Muscle of back (tissue), 11 donors: ENCODE data around the gene SLFN12L. TPM values are rescaled to one million over a fixed set of nuclear protein-coding genes. Genes with fewer than 3 reads are reported as not detected.

ENCODE experiments used
- DNase-seq, 3 donors: peaks; one replicate each; pipeline versions ENCODE4 v3.0.0 to v3.0.0-alpha.2; 2013
- polyA plus RNA-seq, 10 donors: library from polyadenylated mRNA; unstranded; fragments of 120-200 nt; gene quantifications; one replicate each; pipeline ENCODE4 v1.2.1, GENCODE V29; 2013; ENCODE audit not compliant: insufficient read length in 10 of 10

SLFN12L gene
- polyA plus RNA-seq, 10 donors: 0.05 to 3.6 (median 0.32) TPM; not detected in 3

- peak; percentile 87 to 98 (median 89) for DNase-seq
These were observed 104.2 kb downstream of the SLFN12L start for GRCh38 chr17:35433075-35433894.

DNA sequence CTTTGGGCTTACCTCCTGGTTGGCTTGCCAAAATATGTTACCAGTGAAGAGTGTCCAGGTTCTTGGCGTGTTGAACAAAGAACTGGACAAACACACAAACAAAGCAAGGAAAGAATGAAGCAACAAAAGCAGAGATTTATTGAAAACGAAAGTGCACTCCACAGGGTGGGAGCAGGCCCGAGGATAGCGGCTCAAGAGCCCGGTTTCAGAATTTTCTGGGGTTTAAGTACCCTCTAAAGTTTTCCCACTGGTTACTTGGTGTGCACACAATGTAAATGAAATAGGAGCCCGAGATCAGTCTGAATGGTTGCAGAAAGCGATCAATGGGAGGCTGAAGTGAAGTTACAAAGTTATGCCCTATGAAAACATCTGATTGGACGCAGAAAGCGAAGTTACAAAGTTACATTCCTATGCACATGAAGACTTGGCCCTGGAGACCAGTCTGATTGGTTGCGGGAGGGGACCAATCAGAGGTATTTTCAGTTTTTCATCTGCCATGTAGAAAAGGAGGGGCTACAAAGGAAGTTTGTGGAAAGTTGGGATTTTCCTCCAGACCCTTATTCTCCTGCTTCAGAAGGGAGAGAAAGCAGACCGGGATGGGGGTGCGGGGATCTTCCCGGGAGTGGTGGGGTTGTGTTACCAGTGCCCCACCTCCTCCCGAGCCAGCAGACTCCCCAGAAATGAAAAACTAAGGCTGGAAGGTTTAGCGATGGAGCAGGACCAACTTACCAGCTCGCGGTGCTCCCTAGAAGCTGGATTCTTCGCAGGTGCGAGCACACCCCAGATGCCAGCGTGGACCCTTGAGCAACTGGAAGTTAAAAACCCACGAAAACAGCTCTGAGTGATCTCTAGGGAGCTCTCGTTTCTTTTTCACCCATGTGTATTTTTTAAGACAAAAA, 105.1 kb downstream of the SLFN12L start, which contains the start of gene SLFN12:
TSS of gene SLFN12 (minus strand) at position 325 of the 899 bp plus-strand sequence. CDS start 9,472 bp downstream, outside the sequence.
- peak; percentile 93 to 94 (median 94) for DNase-seq

DNA sequence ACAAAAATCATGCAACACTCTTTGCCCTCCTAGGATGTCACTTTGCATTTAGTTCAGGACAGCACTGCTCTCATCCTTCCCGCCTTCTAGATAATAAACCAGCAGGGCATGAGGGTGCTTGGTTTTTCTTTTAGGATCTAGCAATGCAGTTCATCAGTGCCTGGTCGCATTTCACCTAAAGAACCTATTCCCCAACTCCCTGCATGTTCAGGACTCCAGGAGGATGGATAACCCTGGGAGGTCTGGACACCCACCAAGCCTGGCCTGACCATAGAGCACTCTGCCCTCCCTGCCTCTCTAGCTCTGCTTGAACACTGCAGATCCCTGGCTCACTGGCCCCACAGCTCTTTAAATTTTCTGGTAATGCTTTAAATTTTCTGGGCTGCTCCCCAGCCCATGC, 107.8 kb downstream of the SLFN12L start:
- no peak for DNase-seq

GRCh38 chr17:35428229-35428628, 109.2 kb downstream of the SLFN12L start:
- DNase-seq: no peak

DNA sequence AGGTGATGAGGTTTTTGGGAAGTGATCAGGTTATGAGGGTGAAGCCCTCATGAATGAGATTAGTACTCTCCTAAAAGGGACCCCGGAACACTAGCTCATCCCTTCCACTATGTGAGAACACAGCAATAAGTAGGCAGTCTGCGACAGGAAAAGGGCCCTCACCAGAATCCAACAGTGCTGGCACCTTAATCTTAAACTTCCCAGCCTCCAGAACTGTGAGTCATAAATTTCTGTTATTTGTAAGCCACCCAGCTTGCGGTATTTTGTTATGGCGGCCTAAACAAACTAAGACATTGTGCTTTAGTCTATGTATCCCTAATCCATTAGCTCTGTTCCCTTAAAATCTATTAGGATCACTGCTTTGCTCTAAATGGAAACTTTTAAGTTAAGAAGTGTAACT, 113.7 kb downstream of the SLFN12L start:
- no peak for DNase-seq

Other genes starting within 250 kb of the SLFN12L start
- 10 to 100 TPM in 7 of 10 donors, 1 to 10 TPM in 3; 7.5 to 19.9 (median 14.2) TPM for gene SLFN11, start 164.1 kb downstream of the SLFN12L start, polyA plus RNA-seq
- gene SLFN12, start 105.2 kb downstream of the SLFN12L start, polyA plus RNA-seq: 1 to 10 TPM; 4.6 to 9.1 (median 6.7) TPM
- 1 to 10 TPM; 1.7 to 7.3 (median 4.2) TPM for gene SLFN13, start 88.9 kb downstream of the SLFN12L start, polyA plus RNA-seq
- gene SLFN14, start 23.1 kb upstream of the SLFN12L start, polyA plus RNA-seq: under 1 TPM in 9 of 10 donors, not detected in 1; 0.09 to 0.61 (median 0.23) TPM
- gene PEX12, start 40.9 kb upstream of the SLFN12L start, polyA plus RNA-seq: 1 to 10 TPM; 7.1 to 9.2 (median 7.9) TPM
- 10 to 100 TPM; 72.0 to 89.4 (median 83.2) TPM for gene AP2B1, start 49.6 kb upstream of the SLFN12L start, polyA plus RNA-seq
- gene RASL10B, start 194.0 kb upstream of the SLFN12L start, polyA plus RNA-seq: 1 to 10 TPM; 1.1 to 4.1 (median 2.1) TPM
- not detected for gene GAS2L2, start 215.6 kb upstream of the SLFN12L start, polyA plus RNA-seq
- gene C17orf50, start 223.2 kb upstream of the SLFN12L start, polyA plus RNA-seq: not detected